Measurements from ENCODE around the gene DTNB.
"Not testable (repeated sequence)": the region's sequence is repeated elsewhere in the genome, so short reads cannot be mapped to it uniquely, and the experiment has no call there.

The DTNB gene

DNA sequence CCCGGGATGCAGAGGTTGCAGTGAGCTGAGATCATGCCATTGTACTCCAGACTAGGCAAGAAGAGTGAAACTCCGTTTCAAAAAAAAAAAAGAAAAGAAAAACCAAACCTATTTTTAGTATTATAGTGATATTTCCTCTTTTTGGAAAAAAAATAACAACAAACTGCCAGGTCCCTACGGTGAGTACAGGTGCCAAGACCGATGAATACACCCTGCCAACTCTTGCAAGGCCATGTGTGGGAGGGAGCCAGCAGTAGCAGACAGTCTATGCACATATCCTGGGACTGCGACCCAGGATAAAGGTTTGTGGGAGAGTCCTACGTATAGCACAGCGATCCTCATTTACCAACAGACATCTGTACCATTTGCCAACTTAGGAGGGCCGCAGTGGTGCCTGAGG, 262.1 kb downstream of the DTNB start:
- TF ChIP-seq, protein P1, sequence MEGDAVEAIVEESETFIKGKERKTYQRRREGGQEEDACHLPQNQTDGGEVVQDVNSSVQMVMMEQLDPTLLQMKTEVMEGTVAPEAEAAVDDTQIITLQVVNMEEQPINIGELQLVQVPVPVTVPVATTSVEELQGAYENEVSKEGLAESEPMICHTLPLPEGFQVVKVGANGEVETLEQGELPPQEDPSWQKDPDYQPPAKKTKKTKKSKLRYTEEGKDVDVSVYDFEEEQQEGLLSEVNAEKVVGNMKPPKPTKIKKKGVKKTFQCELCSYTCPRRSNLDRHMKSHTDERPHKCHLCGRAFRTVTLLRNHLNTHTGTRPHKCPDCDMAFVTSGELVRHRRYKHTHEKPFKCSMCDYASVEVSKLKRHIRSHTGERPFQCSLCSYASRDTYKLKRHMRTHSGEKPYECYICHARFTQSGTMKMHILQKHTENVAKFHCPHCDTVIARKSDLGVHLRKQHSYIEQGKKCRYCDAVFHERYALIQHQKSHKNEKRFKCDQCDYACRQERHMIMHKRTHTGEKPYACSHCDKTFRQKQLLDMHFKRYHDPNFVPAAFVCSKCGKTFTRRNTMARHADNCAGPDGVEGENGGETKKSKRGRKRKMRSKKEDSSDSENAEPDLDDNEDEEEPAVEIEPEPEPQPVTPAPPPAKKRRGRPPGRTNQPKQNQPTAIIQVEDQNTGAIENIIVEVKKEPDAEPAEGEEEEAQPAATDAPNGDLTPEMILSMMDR (IDR thresholded peaks at IDR 0.05; ENCODE audit: borderline replicate concordance, control extremely low read depth, extremely low read depth, insufficient read depth, missing control alignments), result no peak
- in situ Hi-C loops (cut with MboI; ENCODE audit: low sequenced_read_pairs, unreplicated experiment), result no loop called here
- no peak for DNase-seq (ENCODE audit: low spot score)

DNA sequence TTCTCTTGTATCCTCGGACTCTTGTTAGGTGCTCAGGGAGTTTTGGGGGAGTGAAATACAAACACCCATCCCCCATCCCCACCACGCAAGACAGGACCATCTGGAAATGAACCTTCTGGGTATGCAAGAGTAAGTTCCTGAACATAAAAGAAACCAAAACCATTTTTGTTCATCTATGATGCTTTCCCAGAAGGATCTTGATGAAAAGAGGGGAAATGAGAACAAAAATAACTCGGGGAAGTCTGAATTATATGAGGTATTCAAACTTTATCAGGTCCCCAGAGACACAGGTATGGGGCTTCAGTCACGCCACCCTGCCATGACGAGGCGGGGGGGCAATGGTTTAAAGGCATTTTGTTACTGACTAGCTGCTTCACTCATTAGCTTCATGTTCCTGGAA, 263.0 kb downstream of the DTNB start:
- in situ Hi-C loops (cut with MboI; ENCODE audit: low sequenced_read_pairs, unreplicated experiment), result no loop called here
- TF ChIP-seq, protein P1 (IDR thresholded peaks at IDR 0.05; ENCODE audit: borderline replicate concordance, control extremely low read depth, extremely low read depth, insufficient read depth, missing control alignments), result no peak
- no peak for DNase-seq (ENCODE audit: low spot score)

DNA sequence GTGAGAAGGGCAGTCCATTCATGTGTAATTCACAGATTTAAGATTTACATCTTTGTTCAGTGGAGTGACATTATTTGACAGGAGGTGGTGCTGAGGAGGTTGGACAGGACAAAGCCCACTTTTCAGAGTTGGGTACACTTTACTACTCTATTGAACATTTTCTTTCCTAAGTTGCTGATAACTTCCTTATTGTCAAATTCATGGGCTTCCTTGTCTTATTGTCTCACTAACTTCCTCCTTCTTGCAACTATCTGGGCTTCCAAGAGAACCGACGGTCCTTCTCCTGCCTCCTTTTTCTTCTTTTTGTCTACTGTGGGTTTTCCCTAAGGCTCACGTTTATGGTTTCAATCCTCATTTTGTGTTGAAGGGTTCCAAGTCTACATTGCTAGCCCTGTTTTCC, 263.9 kb downstream of the DTNB start:
- no peak for DNase-seq (ENCODE audit: low spot score)
- in situ Hi-C loops (cut with MboI; ENCODE audit: low sequenced_read_pairs, unreplicated experiment), result no loop called here
- TF ChIP-seq, protein P1 (IDR thresholded peaks at IDR 0.05; ENCODE audit: borderline replicate concordance, control extremely low read depth, extremely low read depth, insufficient read depth, missing control alignments), result no peak

DNA sequence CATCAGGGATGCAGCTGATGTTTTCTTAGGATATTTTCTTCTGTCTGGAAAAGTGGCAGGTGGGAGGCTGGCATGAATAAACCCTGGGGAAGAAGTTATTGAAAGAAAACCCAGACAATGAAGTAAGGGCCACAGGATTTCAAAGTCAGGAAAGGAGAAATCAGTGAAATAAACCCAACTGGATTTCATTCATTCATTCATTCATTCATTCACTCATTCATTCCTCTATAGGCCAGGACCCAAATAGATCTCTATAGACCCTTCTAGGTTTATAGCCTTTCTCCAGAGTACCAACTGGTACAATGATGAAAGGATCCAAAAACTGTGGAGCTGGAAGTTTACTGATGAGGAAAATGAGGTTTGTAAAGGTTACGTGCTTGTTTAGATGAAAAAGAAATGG, 264.3 kb downstream of the DTNB start:
- in situ Hi-C loops (cut with MboI; ENCODE audit: low sequenced_read_pairs, unreplicated experiment), result no loop called here
- TF ChIP-seq, protein P1 (IDR thresholded peaks at IDR 0.05; ENCODE audit: borderline replicate concordance, control extremely low read depth, extremely low read depth, insufficient read depth, missing control alignments), result no peak
- no peak for DNase-seq (ENCODE audit: low spot score)

DNA sequence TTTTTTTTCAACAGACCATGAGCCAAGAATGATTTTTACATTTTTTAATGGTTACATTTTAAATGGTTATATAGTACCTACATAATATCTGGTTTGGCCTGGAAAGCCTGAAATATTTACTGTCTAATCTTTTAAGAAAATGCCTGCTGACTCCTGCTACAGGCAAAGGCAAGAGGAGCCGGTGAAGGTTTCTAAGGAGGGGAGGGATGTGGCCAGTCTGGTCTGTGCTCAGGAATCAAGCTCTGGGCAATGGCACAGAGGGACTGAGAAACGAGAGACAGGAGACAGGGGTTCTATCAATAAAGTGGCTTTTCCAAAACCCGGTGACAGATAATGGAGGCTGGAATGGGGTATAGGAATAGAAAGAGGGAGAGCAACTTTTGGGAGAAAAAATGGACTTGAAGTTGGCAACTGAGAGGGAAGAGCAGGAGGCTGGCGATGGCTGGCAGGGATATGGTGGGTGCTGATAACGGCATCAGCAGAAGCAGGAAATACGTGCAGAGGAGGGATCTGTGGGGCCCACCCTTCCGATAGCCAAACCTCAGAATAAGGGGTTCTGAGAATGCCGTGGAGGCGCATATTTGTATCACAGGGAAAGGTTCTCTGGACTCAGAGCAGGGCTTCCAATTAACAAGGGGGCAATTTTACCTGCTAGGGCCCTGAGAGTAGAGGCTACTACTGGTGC, 267.6 kb downstream of the DTNB start:
- TF ChIP-seq, protein P1 (IDR thresholded peaks at IDR 0.05; ENCODE audit: borderline replicate concordance, control extremely low read depth, extremely low read depth, insufficient read depth, missing control alignments), result no peak
- in situ Hi-C loops (cut with MboI; ENCODE audit: low sequenced_read_pairs, unreplicated experiment), result no loop called here
- no peak for DNase-seq (ENCODE audit: low spot score)

DNA sequence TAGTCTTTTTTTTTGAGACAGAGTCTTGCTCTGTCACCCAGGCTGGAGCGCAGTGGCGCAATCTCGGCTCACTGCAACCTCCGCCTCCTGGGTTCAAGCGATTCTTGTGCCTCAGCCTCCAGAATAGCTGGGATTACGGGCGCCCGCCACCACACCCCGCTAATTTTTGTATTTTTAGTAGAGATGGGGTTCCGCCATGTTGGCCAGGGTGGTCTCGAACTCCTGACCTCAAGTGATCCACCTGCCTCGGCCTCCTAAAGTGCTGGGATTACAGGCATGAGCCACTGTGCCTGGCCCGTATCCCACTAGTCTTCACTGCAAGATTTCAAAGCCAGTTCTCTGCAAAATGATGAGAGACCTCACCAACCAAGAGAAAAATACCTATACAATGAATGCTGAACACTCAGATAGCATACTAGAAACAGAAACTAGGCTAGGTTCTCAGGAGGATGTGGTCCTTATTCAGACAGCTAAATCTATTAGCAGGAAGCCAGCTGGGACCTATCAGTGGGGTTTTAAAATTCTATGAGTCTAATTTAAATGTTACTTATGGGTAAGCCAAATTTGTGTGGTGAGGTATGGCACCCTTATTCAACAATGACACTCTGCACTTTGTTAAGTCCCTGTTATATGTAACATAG, 270.1 kb downstream of the DTNB start:
- in situ Hi-C loops (cut with MboI; ENCODE audit: low sequenced_read_pairs, unreplicated experiment), result not testable (repeated sequence)
- DNase-seq (ENCODE audit: low spot score), result peak; percentile 78

DNA sequence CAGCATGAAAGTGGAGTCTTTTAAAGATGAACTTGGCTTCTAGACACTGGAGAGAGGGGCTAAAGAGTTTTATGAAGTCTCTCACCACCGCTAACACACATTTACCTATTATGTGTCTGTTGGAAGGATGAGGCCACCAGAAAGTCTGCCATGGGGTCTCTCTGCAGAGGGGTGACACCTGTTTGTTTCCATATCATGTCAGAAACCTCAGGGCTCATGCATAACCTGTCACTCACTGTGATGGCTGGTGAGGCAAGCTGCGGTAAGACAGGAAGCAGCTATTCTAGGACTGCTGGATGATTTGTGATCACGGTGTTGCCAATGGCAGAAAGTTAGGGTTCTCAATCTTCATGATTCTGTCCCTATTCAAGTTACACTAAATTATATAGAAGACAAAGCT, 270.9 kb downstream of the DTNB start:
- TF ChIP-seq, protein P1 (IDR thresholded peaks at IDR 0.05; ENCODE audit: borderline replicate concordance, control extremely low read depth, extremely low read depth, insufficient read depth, missing control alignments), result no peak
- in situ Hi-C loops (cut with MboI; ENCODE audit: low sequenced_read_pairs, unreplicated experiment), result no loop called here
- DNase-seq (ENCODE audit: low spot score), result peak; percentile 58
